NCI-H748 (cell line): Measurements from ENCODE around the gene DPP6.
"Not testable (repeated sequence)": the region's sequence is repeated elsewhere in the genome, so short reads cannot be mapped to it uniquely, and the experiment has no call there.

ENCODE experiments used
- DNase-seq: peaks from one replicate; lab custom pipeline; 2025; ENCODE audit not compliant: unreplicated experiment; lab: John Stamatoyannopoulos, UW

Gene DPP6

GRCh38 chr7:154646126-154647013 is 594.2 kb downstream of the DPP6 start:
- DNase-seq = no peak

DNA sequence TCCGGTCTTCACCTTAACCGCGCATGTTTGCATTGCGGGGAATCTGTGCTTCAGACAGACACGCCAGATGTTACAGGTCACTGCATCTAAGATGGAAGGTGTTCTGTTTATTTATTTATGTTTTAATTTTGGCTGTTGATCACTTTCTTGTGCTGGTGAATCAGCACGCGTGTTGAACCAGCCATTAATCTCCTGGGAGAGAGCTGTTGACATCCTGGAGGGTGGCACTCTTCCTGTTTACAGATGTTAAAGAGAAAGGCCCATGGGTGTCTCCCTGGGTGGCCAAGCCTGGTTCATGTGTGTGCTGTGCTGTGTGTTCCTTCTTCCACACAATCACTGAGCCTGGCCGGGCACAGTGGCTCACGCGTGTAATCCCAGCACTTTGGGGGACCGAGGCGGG is 595.4 kb downstream of the DPP6 start:
- DNase-seq = no peak

GRCh38 chr7:154649015-154649414 is 596.8 kb downstream of the DPP6 start:
- peak; percentile 62 for DNase-seq

DNA sequence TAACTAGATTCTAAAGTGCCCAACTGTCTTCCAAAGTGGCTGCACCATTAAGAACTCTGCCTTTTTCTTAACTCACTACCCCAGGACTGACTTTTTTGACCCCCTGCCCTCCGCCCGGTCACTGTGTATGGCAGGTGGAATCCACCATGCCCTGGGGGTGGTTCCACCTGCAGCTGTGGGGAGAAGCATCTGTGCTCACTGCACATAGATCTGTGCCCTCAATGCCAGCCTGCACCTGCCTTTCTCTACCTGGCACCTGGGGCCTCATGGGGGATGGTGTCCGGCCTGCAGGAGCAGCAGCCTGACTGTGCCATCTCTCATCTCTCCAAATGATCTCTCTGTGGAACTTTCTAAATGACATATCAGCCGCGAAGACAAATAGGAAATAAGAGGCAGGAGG is 597.2 kb downstream of the DPP6 start:
- peak; percentile 72 for DNase-seq

GRCh38 chr7:154650275-154650674 is 598.1 kb downstream of the DPP6 start:
- no peak for DNase-seq

DNA sequence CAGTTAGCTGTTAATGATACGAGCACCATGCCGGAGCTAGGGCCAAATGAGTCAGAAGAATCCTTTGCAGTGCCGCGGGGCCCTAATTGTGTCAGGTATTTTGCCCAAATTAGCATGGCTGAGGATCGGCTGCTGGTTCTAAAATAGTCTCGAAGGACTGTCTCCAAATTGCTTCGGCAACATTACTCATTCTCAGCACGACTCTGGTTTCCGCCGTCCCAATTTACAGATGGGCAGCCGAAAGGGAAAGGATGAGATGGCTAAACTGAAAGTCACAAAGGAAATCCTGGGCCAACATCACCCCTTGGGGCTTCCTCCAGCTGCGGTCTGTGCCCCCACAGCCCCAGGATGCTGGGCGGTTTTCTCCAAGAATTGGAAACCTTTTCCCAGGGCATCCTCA is 599.3 kb downstream of the DPP6 start:
- no peak for DNase-seq

GRCh38 chr7:154652564-154652963 is 600.4 kb downstream of the DPP6 start:
- DNase-seq = no peak

DNA sequence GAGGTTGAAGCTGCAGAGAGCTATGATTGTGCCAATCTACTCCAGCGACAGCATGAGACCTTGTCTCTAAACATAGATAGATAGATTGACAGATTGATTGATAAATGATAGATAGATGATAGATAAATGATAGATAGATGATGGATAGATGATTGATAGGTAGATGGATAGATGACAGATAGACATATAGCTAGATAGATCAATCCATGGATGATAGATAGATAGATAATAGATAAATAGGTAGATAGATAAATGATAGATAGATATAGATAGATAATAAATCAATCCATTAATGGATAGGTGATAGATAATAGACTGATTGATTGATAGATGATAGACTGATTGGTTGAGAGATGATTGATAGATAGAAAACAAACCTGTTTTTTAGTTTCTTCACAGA is 601.1 kb downstream of the DPP6 start:
- no peak for DNase-seq

GRCh38 chr7:154656618-154657017 is 604.4 kb downstream of the DPP6 start:
- no peak for DNase-seq

GRCh38 chr7:154666768-154667167 is 614.6 kb downstream of the DPP6 start:
- DNase-seq = no peak

GRCh38 chr7:154672659-154673415 is 620.6 kb downstream of the DPP6 start:
- DNase-seq = peak; percentile 86

- no peak for DNase-seq
Observed at GRCh38 chr7:154674191-154674590, 622.0 kb downstream of the DPP6 start.

GRCh38 chr7:154675560-154675959 is 623.4 kb downstream of the DPP6 start:
- DNase-seq = no peak

- peak; percentile 57 for DNase-seq
Observed at GRCh38 chr7:154676033-154676421, 623.8 kb downstream of the DPP6 start.

GRCh38 chr7:154676422-154677073 is 624.4 kb downstream of the DPP6 start:
- DNase-seq = peak; percentile 65

DNA sequence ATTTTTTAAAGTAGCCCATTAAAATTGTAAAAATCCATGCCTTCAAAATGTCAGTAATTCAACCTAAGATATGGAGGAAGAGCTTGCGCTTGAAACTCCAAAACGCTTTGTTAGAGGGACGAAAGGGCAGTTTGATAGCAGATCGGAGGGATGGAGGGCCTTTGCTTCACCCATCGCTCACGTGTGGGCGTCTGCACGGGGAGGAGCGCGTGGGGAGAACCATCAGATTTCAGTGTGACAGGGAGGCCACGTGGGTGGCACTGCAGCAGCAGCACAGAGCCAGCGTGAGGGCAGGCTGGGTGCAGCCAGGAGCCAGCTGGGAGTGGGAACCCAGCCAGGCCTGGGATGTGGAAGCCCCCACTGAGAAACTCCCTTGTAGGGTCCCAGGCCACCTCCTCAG is 625.3 kb downstream of the DPP6 start:
- DNase-seq = no peak

GRCh38 chr7:154678001-154678550 is 625.9 kb downstream of the DPP6 start:
- not testable (repeated sequence) for DNase-seq

- no peak for DNase-seq
Observed at GRCh38 chr7:154679379-154680053, 627.3 kb downstream of the DPP6 start.

DNA sequence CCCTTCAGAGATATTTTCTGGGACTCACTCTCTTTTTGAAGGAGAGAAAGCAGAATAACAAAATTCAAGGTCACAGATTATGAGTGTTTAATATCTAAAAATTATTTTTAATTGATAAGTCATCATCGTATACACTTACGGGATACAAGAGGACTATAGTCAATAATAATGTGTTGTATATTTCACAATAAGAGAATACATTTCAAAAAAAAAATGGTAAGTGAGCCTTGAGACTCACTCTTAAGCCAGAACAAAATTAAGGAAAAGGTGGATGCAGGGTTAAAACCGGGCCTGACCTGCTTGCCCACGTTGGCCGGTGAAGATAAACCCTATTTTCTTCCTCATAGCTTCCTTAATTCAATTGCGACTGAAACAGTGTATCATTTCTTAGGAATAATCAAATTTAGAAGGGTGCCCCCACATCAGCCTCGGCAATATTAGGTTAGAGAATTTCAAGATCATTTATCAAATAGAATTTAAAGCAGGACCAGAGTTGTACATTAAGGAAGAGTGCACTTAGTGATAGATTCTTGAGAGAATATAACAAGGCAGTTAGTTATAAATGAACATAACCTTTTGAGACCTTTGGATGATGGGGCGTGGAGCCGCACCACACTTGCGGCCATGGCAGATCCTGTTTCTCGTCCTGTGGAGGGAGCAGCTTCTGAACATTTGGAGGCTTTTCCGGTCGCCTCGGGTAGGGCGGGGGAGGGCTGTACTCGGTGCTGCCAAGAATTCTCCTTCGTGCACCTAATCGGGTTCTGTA is 628.9 kb downstream of the DPP6 start:
- DNase-seq = no peak

- DNase-seq = no peak
Observed at GRCh38 chr7:154682003-154682402, 629.8 kb downstream of the DPP6 start.
